Activated CD8-positive, alpha-beta T cell treated with anti-CD3 and anti-CD28 coated beads, Interleukin-2, amount 10 ng/mL, durations not matched to agents 7 days and 5 days (primary cell): ENCODE measurements around the gene FSTL1. TPM values are rescaled to one million over a fixed set of nuclear protein-coding genes. Genes with fewer than 3 reads are reported as not detected.
"Not testable (repeated sequence)": the region's sequence is repeated elsewhere in the genome, so short reads cannot be mapped to it uniquely, and the experiment has no call there.

ENCODE experiments used
- ATAC-seq: fragments of 150-1000 bp; cut with Tn5 transposase; one replicate; pipeline ENCODE4 v1.10.0; 2021; ENCODE audit warnings: moderate library complexity
- CTCF ChIA-PET: fragments of 350-600 bp; sonication (Branson Sonifier 250); formaldehyde crosslinking; loops from one replicate; lab custom pipeline; 2021; ENCODE audit warnings: antibody characterized with exemption; lab: Charles Lee
- POLR2A ChIA-PET: fragments of 350-600 bp; sonication (Branson Sonifier 250); formaldehyde crosslinking; loops from one replicate; lab custom pipeline; 2021; ENCODE audit warnings: antibody characterized with exemption; lab: Charles Lee
- DNase-seq: peaks from one replicate; pipeline ENCODE4 v3.0.0-alpha.2; 2020
- H3K27ac Mint-ChIP-seq: one replicate; pipeline ENCODE4 v1.8.0; 2021; ENCODE audit warnings: mild to moderate bottlenecking, mixed read lengths
- H3K27me3 Mint-ChIP-seq: one replicate; pipeline ENCODE4 v1.8.0; 2021; ENCODE audit warnings: low read depth, mixed read lengths
- H3K36me3 Mint-ChIP-seq: one replicate; pipeline ENCODE4 v1.8.0; 2021; ENCODE audit warnings: low read depth, mixed read lengths
- H3K4me1 Mint-ChIP-seq: one replicate; pipeline ENCODE4 v1.8.0; 2021; ENCODE audit warnings: low read depth, mixed read lengths
- H3K4me3 Mint-ChIP-seq: one replicate; pipeline ENCODE4 v1.8.0; 2021; ENCODE audit warnings: mild to moderate bottlenecking, mixed read lengths
- H3K9me3 Mint-ChIP-seq: one replicate; pipeline ENCODE4 v1.8.0; 2022; ENCODE audit warnings: mixed read lengths; ENCODE audit not compliant: insufficient read depth
- total RNA-seq, 2 experiments: library from RNA; stranded (reverse); gene quantifications; one replicate each; pipeline ENCODE4 v1.2.3, GENCODE V29; 2021

The FSTL1 gene
- total RNA-seq, 2 experiments from 2014 or later: 0.37 to 0.50 TPM

GRCh38 chr3:120407508-120408287 is 43.1 kb downstream of the FSTL1 start:
- Mint-ChIP-seq H3K36me3 (no peaks in the 10 kb centered on the region), H3K4me1 (no peaks in the 10 kb centered on the region), H3K9me3 (no peaks in the 10 kb centered on the region), H3K4me3 (no peak overlapping the region), H3K27ac (no peak overlapping the region), H3K27me3 (no peaks in the 10 kb centered on the region)
- DNase-seq: no peak
- POLR2A ChIA-PET: no interaction called here
- ATAC-seq: no peak
- CTCF ChIA-PET: interaction anchor here (2.2 kb wide), 1 partner anchor 10 kb away, joined by 16 read pairs; no protein-coding TSS in a partner anchor

DNA sequence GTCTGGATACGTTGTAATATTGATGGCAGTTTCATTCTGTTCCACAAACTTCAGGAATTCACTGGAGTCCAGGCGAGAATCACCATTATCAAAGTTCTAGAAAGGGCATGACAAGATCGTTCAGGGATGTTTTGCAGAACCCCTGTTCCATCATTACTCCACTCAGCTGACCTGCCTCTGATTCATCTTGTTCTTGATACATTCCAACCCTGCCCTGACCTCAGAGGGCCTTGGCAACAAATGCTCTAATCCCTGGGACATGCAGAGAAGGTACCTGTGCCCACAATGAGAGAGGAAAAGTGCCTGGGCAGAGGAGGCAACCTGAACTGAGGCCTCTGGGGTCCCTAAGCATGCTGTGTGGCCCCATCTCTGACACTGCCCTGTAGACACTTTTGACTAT is 45.9 kb downstream of the FSTL1 start:
- Mint-ChIP-seq H3K36me3 (no peaks in the 10 kb centered on the region), H3K9me3 (no peaks in the 10 kb centered on the region), H3K4me3 (no peak overlapping the region), H3K27me3 (no peaks in the 10 kb centered on the region), H3K4me1 (no peaks in the 10 kb centered on the region), H3K27ac (no peak overlapping the region)
- ATAC-seq: no peak
- ChIA-PET CTCF (interaction anchor here (0.7 to 2.6 kb wide), 2 partner anchors 12 to 119 kb away, joined by 3 to 16 read pairs; no protein-coding TSS in a partner anchor), POLR2A (no interaction called here)
- DNase-seq: no peak

- CTCF ChIA-PET: interaction anchor here (1.7 kb wide), 1 partner anchor 15 kb away, joined by 16 read pairs; no protein-coding TSS in a partner anchor
- H3K4me1 Mint-ChIP-seq: no peaks in the 10 kb centered on the region
- H3K27ac Mint-ChIP-seq: no peak overlapping the region
- H3K36me3 Mint-ChIP-seq: no peaks in the 10 kb centered on the region
- H3K27me3 Mint-ChIP-seq: no peaks in the 10 kb centered on the region
- H3K9me3 Mint-ChIP-seq: no peaks in the 10 kb centered on the region
- no peak overlapping the region for H3K4me3 Mint-ChIP-seq
- DNase-seq (no peak), ATAC-seq (no peak)
- POLR2A ChIA-PET: no interaction called here
Measured at GRCh38 chr3:120402257-120402656, 48.5 kb downstream of the FSTL1 start.

GRCh38 chr3:120399372-120399771 is 51.4 kb downstream of the FSTL1 start:
- ATAC-seq (no peak), DNase-seq (no peak)
- POLR2A ChIA-PET: no interaction called here
- no peaks in the 10 kb centered on the region for H3K27me3 Mint-ChIP-seq
- no peak overlapping the region for H3K27ac Mint-ChIP-seq
- no peak overlapping the region for H3K4me3 Mint-ChIP-seq
- no peaks in the 10 kb centered on the region for H3K9me3 Mint-ChIP-seq
- CTCF ChIA-PET: interaction anchor here (2.0 kb wide), 1 partner anchor 18 kb away, joined by 7 read pairs; no protein-coding TSS in a partner anchor
- no peaks in the 10 kb centered on the region for H3K4me1 Mint-ChIP-seq
- no peaks in the 10 kb centered on the region for H3K36me3 Mint-ChIP-seq

- ATAC-seq (no peak), DNase-seq (no peak)
- H3K4me3 Mint-ChIP-seq: no peak overlapping the region
- H3K27ac Mint-ChIP-seq: no peak overlapping the region
- POLR2A ChIA-PET: interaction anchor here (0.6 kb wide), 1 partner anchor 632 kb away, joined by 4 read pairs; no protein-coding TSS in a partner anchor
- no peaks in the 10 kb centered on the region for H3K9me3 Mint-ChIP-seq
- CTCF ChIA-PET: interaction anchor here (1.6 kb wide), 1 partner anchor 152 kb away, joined by 3 read pairs; no protein-coding TSS in a partner anchor
- H3K36me3 Mint-ChIP-seq: no peaks in the 10 kb centered on the region
- H3K27me3 Mint-ChIP-seq: no peaks in the 10 kb centered on the region
- H3K4me1 Mint-ChIP-seq: no peaks in the 10 kb centered on the region
Measured at GRCh38 chr3:120396469-120396868, 54.3 kb downstream of the FSTL1 start.

DNA sequence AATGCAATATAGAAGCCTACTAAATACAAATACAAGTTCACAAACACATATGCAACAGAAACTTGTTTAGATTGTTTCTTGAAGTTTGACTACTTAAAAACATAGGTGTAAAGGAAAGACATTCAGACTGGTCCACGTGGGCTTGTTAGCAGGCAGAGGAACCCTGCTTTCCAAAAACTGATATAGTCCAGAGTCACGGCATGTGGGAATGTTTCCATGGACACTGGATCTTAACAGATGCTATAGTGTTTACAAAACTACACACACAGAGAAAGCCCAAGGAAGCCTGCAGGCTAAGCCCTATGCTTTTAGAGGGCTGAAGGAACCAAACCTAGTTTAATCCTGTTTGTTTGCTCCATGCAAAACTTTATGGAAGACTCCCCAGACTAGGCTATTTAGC is 56.4 kb downstream of the FSTL1 start:
- no peaks in the 10 kb centered on the region for H3K27me3 Mint-ChIP-seq
- ATAC-seq: no peak
- H3K4me3 Mint-ChIP-seq: no peak overlapping the region
- H3K36me3 Mint-ChIP-seq: no peaks in the 10 kb centered on the region
- ChIA-PET CTCF (interaction anchor here (0.9 kb wide), 1 partner anchor 8 kb away, joined by 4 read pairs; no protein-coding TSS in a partner anchor), POLR2A (no interaction called here)
- no peaks in the 10 kb centered on the region for H3K9me3 Mint-ChIP-seq
- DNase-seq: no peak
- no peaks in the 10 kb centered on the region for H3K4me1 Mint-ChIP-seq
- H3K27ac Mint-ChIP-seq: no peak overlapping the region

DNA sequence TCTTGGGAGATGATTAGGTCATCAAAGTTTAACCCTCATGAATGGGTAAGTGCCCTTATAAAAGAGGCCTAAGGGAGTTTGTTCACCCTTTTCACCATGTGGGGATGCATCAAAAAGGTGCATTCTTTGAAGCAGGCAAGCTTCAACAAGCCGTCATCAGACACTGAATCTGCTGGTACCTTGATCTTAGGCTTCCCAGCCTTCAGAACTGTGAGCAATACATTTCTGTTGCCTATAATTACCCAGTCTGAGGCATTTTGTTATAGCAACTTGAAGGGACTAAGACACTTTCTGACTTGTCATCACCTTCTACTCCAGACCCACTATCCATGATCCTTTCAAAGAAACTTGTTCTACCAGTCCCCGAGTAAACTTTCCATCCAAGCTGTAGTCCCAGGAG is 57.0 kb downstream of the FSTL1 start:
- CTCF ChIA-PET: no interaction called here
- DNase-seq (no peak), ATAC-seq (no peak)
- H3K9me3 Mint-ChIP-seq: no peaks in the 10 kb centered on the region
- POLR2A ChIA-PET: no interaction called here
- H3K27ac Mint-ChIP-seq: no peak overlapping the region
- no peaks in the 10 kb centered on the region for H3K27me3 Mint-ChIP-seq
- no peak overlapping the region for H3K4me3 Mint-ChIP-seq
- H3K36me3 Mint-ChIP-seq: no peaks in the 10 kb centered on the region
- H3K4me1 Mint-ChIP-seq: no peaks in the 10 kb centered on the region

DNA sequence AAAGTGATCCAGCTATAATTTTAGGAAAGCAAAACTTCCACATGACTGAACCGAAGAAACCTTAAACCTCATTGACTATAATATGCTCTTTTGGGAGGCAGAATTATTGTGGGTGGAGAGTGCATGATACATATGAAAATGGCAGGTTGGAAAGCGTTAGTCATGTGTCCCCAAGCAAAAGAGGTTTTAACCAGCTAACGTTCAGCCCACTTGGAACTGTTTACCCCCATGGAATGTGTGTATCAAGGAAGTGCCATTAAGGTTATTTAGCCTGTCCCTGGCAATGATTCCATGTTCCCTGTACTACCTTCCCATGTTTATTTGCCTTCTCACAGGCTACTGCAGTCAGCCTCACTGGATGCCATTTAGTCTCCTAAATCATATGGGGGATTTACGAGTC is 57.5 kb downstream of the FSTL1 start:
- no peak overlapping the region for H3K27ac Mint-ChIP-seq
- no peak for DNase-seq
- H3K36me3 Mint-ChIP-seq: no peaks in the 10 kb centered on the region

GRCh38 chr3:120382941-120383447 is 67.8 kb downstream of the FSTL1 start:
- ChIA-PET CTCF (interaction anchor here (1.1 kb wide), 1 partner anchor 35 kb away, joined by 3 read pairs; no protein-coding TSS in a partner anchor), POLR2A (no interaction called here)
- no peak overlapping the region for H3K4me3 Mint-ChIP-seq
- peaks cover 2% of the 10 kb centered on the region for H3K27me3 Mint-ChIP-seq
- no peak for DNase-seq
- no peaks in the 10 kb centered on the region for H3K36me3 Mint-ChIP-seq
- H3K4me1 Mint-ChIP-seq: no peaks in the 10 kb centered on the region
- no peak overlapping the region for H3K27ac Mint-ChIP-seq
- H3K9me3 Mint-ChIP-seq: no peaks in the 10 kb centered on the region
- no peak for ATAC-seq

More for the DNA sequence above, 57.5 kb downstream of the FSTL1 start:
- CTCF ChIA-PET: interaction anchor here (0.9 kb wide), 1 partner anchor 24 kb away, joined by 4 read pairs; no protein-coding TSS in a partner anchor
- no peaks in the 10 kb centered on the region for H3K9me3 Mint-ChIP-seq
- no peaks in the 10 kb centered on the region for H3K27me3 Mint-ChIP-seq
- POLR2A ChIA-PET: interaction anchor here (0.7 kb wide), 1 partner anchor 222 kb away, joined by 7 read pairs; no protein-coding TSS in a partner anchor
- H3K4me3 Mint-ChIP-seq: no peak overlapping the region
- ATAC-seq: no peak
- no peaks in the 10 kb centered on the region for H3K4me1 Mint-ChIP-seq

DNA sequence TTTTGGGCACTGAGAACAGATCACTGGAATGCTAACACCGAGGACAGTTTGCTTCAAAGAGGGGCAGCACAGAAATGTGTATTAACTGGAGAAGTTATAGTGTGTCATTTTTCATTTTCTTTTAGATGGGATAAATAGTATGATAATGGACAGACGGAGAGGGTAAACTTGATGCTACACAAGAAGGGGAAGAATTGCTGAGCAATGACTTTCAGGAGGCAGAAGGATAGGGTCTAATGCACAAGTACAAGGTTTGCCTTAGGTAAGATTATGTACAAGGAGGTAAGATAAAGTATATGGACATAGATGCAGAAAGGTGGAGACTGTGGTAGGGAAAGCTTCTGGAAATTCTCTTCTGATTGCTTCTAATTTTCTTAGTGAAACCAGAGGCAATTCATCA is 69.3 kb downstream of the FSTL1 start:
- H3K9me3 Mint-ChIP-seq: no peaks in the 10 kb centered on the region
- POLR2A ChIA-PET: no interaction called here
- ATAC-seq (no peak), DNase-seq (no peak)
- no peaks in the 10 kb centered on the region for H3K36me3 Mint-ChIP-seq
- H3K4me1 Mint-ChIP-seq: no peaks in the 10 kb centered on the region
- CTCF ChIA-PET: interaction anchor here (0.7 kb wide), 1 partner anchor 36 kb away, joined by 4 read pairs; no protein-coding TSS in a partner anchor
- no peak overlapping the region for H3K4me3 Mint-ChIP-seq
- no peak overlapping the region for H3K27ac Mint-ChIP-seq
- H3K27me3 Mint-ChIP-seq: peaks cover 2% of the 10 kb centered on the region

- DNase-seq, H3K4me1 Mint-ChIP-seq, POLR2A ChIA-PET, H3K4me3 Mint-ChIP-seq, CTCF ChIA-PET, H3K27ac Mint-ChIP-seq, ATAC-seq, H3K27me3 Mint-ChIP-seq, H3K36me3 Mint-ChIP-seq, H3K9me3 Mint-ChIP-seq: not testable (repeated sequence)
Measured at GRCh38 chr3:120377948-120378347, 72.8 kb downstream of the FSTL1 start.

DNA sequence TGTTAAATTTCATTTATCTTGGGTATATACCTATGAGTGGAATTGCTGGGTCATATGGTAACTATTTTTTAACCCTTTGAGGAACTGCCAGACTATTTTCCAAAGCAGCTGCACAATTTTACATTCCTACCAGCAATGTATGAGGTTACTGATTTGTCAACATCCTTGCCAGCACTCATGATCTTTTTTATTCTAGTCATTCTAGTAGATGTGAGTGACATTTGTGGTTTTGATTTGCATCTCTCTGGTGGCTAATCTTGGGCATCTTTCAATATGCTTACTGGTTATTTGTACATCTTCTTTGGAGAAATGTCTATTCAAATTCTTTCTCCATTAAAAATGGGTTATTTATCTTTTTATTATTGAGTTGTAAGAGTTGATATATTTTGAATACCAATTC is 80.3 kb downstream of the FSTL1 start:
- H3K27me3 Mint-ChIP-seq: peaks cover 20% of the 10 kb centered on the region
- DNase-seq: no peak
- ChIA-PET POLR2A (no interaction called here), CTCF (no interaction called here)
- no peak overlapping the region for H3K27ac Mint-ChIP-seq
- H3K4me3 Mint-ChIP-seq: no peak overlapping the region
- ATAC-seq: no peak
- H3K36me3 Mint-ChIP-seq: no peaks in the 10 kb centered on the region
- no peaks in the 10 kb centered on the region for H3K4me1 Mint-ChIP-seq
- H3K9me3 Mint-ChIP-seq: no peaks in the 10 kb centered on the region
